Measurements from ENCODE around the gene KRT4.

- TF ChIP-seq, protein P1, sequence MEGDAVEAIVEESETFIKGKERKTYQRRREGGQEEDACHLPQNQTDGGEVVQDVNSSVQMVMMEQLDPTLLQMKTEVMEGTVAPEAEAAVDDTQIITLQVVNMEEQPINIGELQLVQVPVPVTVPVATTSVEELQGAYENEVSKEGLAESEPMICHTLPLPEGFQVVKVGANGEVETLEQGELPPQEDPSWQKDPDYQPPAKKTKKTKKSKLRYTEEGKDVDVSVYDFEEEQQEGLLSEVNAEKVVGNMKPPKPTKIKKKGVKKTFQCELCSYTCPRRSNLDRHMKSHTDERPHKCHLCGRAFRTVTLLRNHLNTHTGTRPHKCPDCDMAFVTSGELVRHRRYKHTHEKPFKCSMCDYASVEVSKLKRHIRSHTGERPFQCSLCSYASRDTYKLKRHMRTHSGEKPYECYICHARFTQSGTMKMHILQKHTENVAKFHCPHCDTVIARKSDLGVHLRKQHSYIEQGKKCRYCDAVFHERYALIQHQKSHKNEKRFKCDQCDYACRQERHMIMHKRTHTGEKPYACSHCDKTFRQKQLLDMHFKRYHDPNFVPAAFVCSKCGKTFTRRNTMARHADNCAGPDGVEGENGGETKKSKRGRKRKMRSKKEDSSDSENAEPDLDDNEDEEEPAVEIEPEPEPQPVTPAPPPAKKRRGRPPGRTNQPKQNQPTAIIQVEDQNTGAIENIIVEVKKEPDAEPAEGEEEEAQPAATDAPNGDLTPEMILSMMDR (IDR thresholded peaks at IDR 0.05): no peak
- TF ChIP-seq POLR2A (IDR thresholded peaks at IDR 0.05): no peak
Measured at GRCh38 chr12:52832985-52833905, 19.3 kb upstream of the KRT4 start.
